Heart left ventricle (tissue), 16 donors: ENCODE measurements around the gene NUP62. TPM values are rescaled to one million over a fixed set of nuclear protein-coding genes. Genes with fewer than 3 reads are reported as not detected.

Source experiments
- ATAC-seq, 4 donors: fragments of 200-7000 bp; cut with Tn5 transposase; one replicate each; pipeline ENCODE4 v1.9.1; 2020 to 2022; ENCODE audit warnings: moderate library complexity in 4 of 4, mild to moderate bottlenecking in 3 of 4, moderate number of reproducible peaks in 1 of 4
- DNase-seq, 5 donors: peaks; one replicate each; pipeline ENCODE4 v3.0.0-alpha.2; 2020
- H3K27ac ChIP-seq, 12 donors: fragments of 200-600 bp; sonication (generic) in 4 of 12; one replicate each; pipeline versions ENCODE4 v1.5.0 to v1.8.0; 2016 to 2022; ENCODE audit warnings: mild to moderate bottlenecking in 2 of 12
- H3K27me3 ChIP-seq, 9 donors: fragments of 200-600 bp; sonication (generic) in 2 of 9; one replicate each; pipeline versions ENCODE4 v1.5.1 to v1.8.0; 2016 to 2022; ENCODE audit warnings: mild to moderate bottlenecking in 3 of 9
- H3K36me3 ChIP-seq, 9 donors: fragments of 200-600 bp; sonication (generic) in 2 of 9; one replicate each; pipeline versions ENCODE4 v1.5.0 to v1.8.0; 2018 to 2022; ENCODE audit warnings: mild to moderate bottlenecking in 2 of 9
- H3K4me1 ChIP-seq, 12 donors: fragments of 200-600 bp; sonication (generic) in 4 of 12; one replicate each; pipeline versions ENCODE4 v1.5.0 to v1.8.0; 2016 to 2022; ENCODE audit warnings: mild to moderate bottlenecking in 3 of 12
- H3K4me3 ChIP-seq, 12 donors: fragments of 200-600 bp; sonication (generic) in 4 of 12; one replicate each; pipeline versions ENCODE4 v1.5.0 to v1.8.0; 2017 to 2022; ENCODE audit warnings: mild to moderate bottlenecking in 9 of 12, moderate library complexity in 4 of 12
- H3K9me3 ChIP-seq, 12 donors: fragments of 200-600 bp; sonication (generic) in 4 of 12; one replicate each; pipeline versions ENCODE4 v1.5.0 to v1.8.0; 2016 to 2022; ENCODE audit warnings: mild to moderate bottlenecking in 1 of 12
- POLR2A ChIP-seq, 2 donors: fragments of 450-650 bp; IDR thresholded peaks; one replicate each; pipeline ENCODE4 v1.6.1; 2017; ENCODE audit warnings: antibody characterized with exemption in 2 of 2, mild to moderate bottlenecking in 2 of 2, moderate library complexity in 2 of 2
- WGBS, 4 donors: extraction: QIAGEN DNeasy Blood & Tissue Kit in 2 of 4; methylation state at CpG; one replicate each; pipeline versions ENCODE4 v1.1.5 to v1.1.7; 2013 to 2018; 5-methylcytosine and 5-hydroxymethylcytosine counted together
- intact Hi-C, 10 donors: fragments of 100-400 bp; cut with DNase I; formaldehyde crosslinking; loops; one replicate each; pipeline versions ENCODE4 v1.11.1 to v1.14.2; 2022
- polyA plus RNA-seq, 2 donors: library from polyadenylated mRNA; stranded (reverse); fragments of 200-250 nt; gene quantifications; one replicate each; pipeline ENCODE4 v1.2.3, GENCODE V29; 2013
- total RNA-seq, 9 donors: library from RNA; depleted of rRNA in 2 of 9; stranded (reverse); fragments of >200 nt in 2 of 9; fragmentation: NEBNext Ultra II Directional in 3 of 9; extraction: Animal tissue kit (Norgen Biotek cat#: 25700) in 3 of 9; gene quantifications; one replicate each; pipeline versions ENCODE4 v1.1.0 to v1.2.4, GENCODE V29; 2016 to 2023
- TF ChIP-seq, protein P1 (sequence below), 12 donors: fragments of 200-600 bp; sonication (generic) in 4 of 12; IDR thresholded peaks; one replicate each; pipeline versions ENCODE4 v1.5.0 to v1.8.0; 2018 to 2022; ENCODE audit warnings: antibody characterized with exemption in 12 of 12, mild to moderate bottlenecking in 5 of 12
- donor health status: ischemic (EF 13 %, LVEDD 7.1; RV severe dilation, severe dysfunction).
- donor health status: healthy with polysubstance abuse.
- donor health status: DM: no; HTN: yes; CAD: no.
- donor health status: DM: no; HTN: no; CAD: no.
- donor health status: ischemic (EF 25% LVEDD 6.9; RV normal size, moderate dysfunction).
- donor health status: ischemic (EF 25% LVEDD 5.7; RV mildly dilated, moderate dysfunction).
- donor health status: healthy.
- donor health status: DM: yes; HTN: yes; CAD: no.
- donor health status: ischemic (EF 35%, LVEDD 5.7; RV mildly dilated, moderate dysfunction).
- donor health status: nonischemic (EF 11% LVEDD 7.7; RV severe dilation, severe dysfunction).
- donor health status: DM: yes; HTN: yes; CAD: no.
- donor health status: PGD.
- donor health status: ischemic (EF 29% LVEDD 5.4; RV normal size, mild dysfunction).
- donor health status: nonischemic (EF 23%, LVEDD 6.1; RV moderate dilation, normal function).

The NUP62 gene
- total and polyA plus RNA-seq, 11 donors: 14.0 to 61.9 (median 33.0) TPM

DNA sequence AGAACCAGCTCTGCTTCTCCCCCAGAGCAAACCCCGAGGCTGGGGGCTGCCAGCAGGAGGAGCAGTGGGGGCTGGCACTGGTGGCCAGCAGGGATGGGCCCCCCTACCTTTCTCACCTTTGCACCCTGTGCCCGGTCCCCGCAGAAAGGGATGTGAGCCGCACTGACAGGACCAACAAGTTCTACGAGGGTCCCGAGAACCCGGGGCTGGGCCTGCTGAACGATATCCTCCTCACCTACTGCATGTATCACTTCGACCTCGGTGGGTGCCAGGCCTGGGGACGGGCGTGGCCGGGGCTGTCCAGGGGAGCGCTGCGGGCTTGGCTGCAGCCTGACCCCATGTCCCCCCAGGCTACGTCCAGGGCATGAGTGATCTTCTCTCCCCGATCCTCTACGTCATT, 45.2 kb downstream of the NUP62 start:
- no peak overlapping the region for H3K4me3 ChIP-seq
- H3K27ac ChIP-seq: no peak overlapping the region
- ATAC-seq (no peak), DNase-seq (peak in 1 of 5 donors; percentile 52)
- intact Hi-C loops: no loop called here
- H3K4me1 ChIP-seq: peaks cover 0 to 14% (median 0%) of the 10 kb centered on the region in 12 donors
- H3K9me3 ChIP-seq: no peaks in the 10 kb centered on the region
- TF ChIP-seq POLR2A (IDR thresholded peaks at IDR 0.05): no peak
- TF ChIP-seq, protein P1, sequence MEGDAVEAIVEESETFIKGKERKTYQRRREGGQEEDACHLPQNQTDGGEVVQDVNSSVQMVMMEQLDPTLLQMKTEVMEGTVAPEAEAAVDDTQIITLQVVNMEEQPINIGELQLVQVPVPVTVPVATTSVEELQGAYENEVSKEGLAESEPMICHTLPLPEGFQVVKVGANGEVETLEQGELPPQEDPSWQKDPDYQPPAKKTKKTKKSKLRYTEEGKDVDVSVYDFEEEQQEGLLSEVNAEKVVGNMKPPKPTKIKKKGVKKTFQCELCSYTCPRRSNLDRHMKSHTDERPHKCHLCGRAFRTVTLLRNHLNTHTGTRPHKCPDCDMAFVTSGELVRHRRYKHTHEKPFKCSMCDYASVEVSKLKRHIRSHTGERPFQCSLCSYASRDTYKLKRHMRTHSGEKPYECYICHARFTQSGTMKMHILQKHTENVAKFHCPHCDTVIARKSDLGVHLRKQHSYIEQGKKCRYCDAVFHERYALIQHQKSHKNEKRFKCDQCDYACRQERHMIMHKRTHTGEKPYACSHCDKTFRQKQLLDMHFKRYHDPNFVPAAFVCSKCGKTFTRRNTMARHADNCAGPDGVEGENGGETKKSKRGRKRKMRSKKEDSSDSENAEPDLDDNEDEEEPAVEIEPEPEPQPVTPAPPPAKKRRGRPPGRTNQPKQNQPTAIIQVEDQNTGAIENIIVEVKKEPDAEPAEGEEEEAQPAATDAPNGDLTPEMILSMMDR (IDR thresholded peaks at IDR 0.05): no peak
- no peaks in the 10 kb centered on the region for H3K27me3 ChIP-seq
- H3K36me3 ChIP-seq: peaks cover 8 to 91% (median 76%) of the 10 kb centered on the region in 9 donors
- 92 to 95% (median 94%) methylated on average over 16 to 18 of the region's 18 CpGs for WGBS, 4 donors

- intact Hi-C loops: no loop called here
- no peaks in the 10 kb centered on the region for H3K27me3 ChIP-seq
- no peaks in the 10 kb centered on the region for H3K9me3 ChIP-seq
- no peak for TF ChIP-seq POLR2A (IDR thresholded peaks at IDR 0.05)
- TF ChIP-seq, protein P1 (IDR thresholded peaks at IDR 0.05): no peak
- WGBS, 4 donors: 89 to 100% (median 98%) methylated on average over 3 to 5 of the region's 5 CpGs
- no peak overlapping the region for H3K4me3 ChIP-seq
- no peak for DNase-seq
- ATAC-seq: no peak
- peaks cover 8 to 93% (median 77%) of the 10 kb centered on the region in 9 donors for H3K36me3 ChIP-seq
- peaks cover 0 to 24% (median 7%) of the 10 kb centered on the region in 12 donors for H3K4me1 ChIP-seq
- H3K27ac ChIP-seq: no peak overlapping the region
Measured at GRCh38 chr19:49883094-49883493, 46.2 kb downstream of the NUP62 start.

- H3K27ac ChIP-seq: no peak overlapping the region
- peaks cover 8 to 90% (median 77%) of the 10 kb centered on the region in 9 donors for H3K36me3 ChIP-seq
- H3K27me3 ChIP-seq: no peaks in the 10 kb centered on the region
- H3K4me1 ChIP-seq: peaks cover 0 to 25% (median 9%) of the 10 kb centered on the region in 12 donors
- 94 to 100% (median 97%) methylated on average over 4 to 14 of the region's 14 CpGs for WGBS, 4 donors
- DNase-seq (no peak), ATAC-seq (no peak)
- TF ChIP-seq, protein P1 (IDR thresholded peaks at IDR 0.05): no peak
- no peak for TF ChIP-seq POLR2A (IDR thresholded peaks at IDR 0.05)
- H3K4me3 ChIP-seq: no peak overlapping the region
- H3K9me3 ChIP-seq: no peaks in the 10 kb centered on the region
- intact Hi-C loops: no loop called here
Measured at GRCh38 chr19:49882643-49883042, 46.7 kb downstream of the NUP62 start.

DNA sequence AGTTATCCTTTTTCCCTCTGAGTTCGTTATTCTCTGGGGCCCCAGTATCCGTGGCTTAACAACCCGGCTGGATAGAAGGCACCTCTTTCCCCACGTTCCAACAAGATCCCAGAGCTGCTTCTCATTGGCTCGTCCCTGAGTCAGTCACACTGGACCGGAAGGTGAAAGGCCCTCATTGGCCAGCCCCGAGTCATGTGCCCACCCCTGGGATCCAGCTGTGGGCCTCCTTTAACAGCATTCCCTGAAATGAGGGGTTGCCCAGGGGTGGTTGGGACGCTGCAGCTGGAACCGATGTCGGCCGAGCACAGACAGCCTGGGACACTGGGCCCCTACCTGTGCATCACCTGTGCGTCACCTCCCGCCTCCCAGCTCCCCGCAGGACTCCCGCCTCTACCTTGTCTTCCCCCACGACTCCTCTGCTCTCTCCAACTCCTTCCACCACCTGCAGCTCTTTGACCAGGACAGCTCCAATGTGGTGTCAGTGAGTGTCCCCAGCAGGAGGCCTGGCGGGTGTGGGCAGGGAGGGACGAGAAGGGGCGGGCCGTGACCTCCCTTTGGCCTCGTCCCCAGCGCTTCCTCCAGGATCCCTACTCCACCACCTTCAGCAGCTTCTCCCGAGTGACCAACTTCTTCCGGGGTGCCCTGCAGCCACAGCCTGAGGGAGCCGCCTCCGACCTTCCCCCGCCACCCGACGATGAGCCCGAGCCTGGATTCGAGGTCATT, 47.5 kb downstream of the NUP62 start:
- peaks cover 8 to 84% (median 75%) of the 10 kb centered on the region in 9 donors for H3K36me3 ChIP-seq

More for the DNA sequence above, 47.5 kb downstream of the NUP62 start:
- intact Hi-C loops: no loop called here
- WGBS, 4 donors: 82 to 90% (median 87%) methylated on average over 31 of the region's 31 CpGs
- DNase-seq (peak in 1 of 5 donors; percentile 52), ATAC-seq (no peak)
- H3K4me1 ChIP-seq: peaks cover 0 to 16% (median 9%) of the 10 kb centered on the region in 12 donors
- TF ChIP-seq, protein P1 (IDR thresholded peaks at IDR 0.05): no peak
- no peak for TF ChIP-seq POLR2A (IDR thresholded peaks at IDR 0.05)
- H3K9me3 ChIP-seq: no peaks in the 10 kb centered on the region
- H3K4me3 ChIP-seq: no peak overlapping the region
- no peak overlapping the region for H3K27ac ChIP-seq
- no peaks in the 10 kb centered on the region for H3K27me3 ChIP-seq
